K562 (cell line): Measurements from ENCODE around the gene COX6B1. TPM values are rescaled to one million over a fixed set of nuclear protein-coding genes. Genes with fewer than 3 reads are reported as not detected.
A peak's percentile ranks its signal among the peaks of the same experiment; 100 is the strongest.

Source experiments
- ATAC-seq: fragments of 200-7000 bp; cut with Tn5 transposase; 3 replicates; pipeline ENCODE4 v1.9.1; 2020; ENCODE audit warnings: moderate library complexity
- BruUV-seq: library from RNA; stranded (reverse); fragments of 400-500 nt; replicated peaks from 2 replicates; lab custom pipeline; 2021; lab: Mats Ljungman, UMichigan
- CTCF ChIA-PET: fragments of 300-600 bp; formaldehyde crosslinking; extraction: SDS; loops from one replicate; lab custom pipeline; 2021; ENCODE audit warnings: low intra/inter-chr PET ratio; lab: Yijun Ruan, JAX
- POLR2A ChIA-PET: fragments of 300-600, 350-650 bp; sonication (Branson Sonifier 250); formaldehyde crosslinking; extraction: SDS; loops from one replicate; lab custom pipeline; 2021; ENCODE audit warnings: antibody characterized with exemption, inconsistent platforms; lab: Yijun Ruan, JAX
- DNase-seq, 4 experiments: peaks; one replicate each; pipeline versions ENCODE4 v3.0.0 to v3.0.0-alpha.2; 2011 to 2018; ENCODE audit warnings: low spot score in 3 of 4, mixed read lengths in 3 of 4; ENCODE audit errors: extremely low read depth in 1 of 4
- FAIRE-seq: peaks from 2 replicates; lab custom pipeline; 2011; peaks lifted over from hg19 to GRCh38; lab: Jason Lieb, UNC
- H2AFZ ChIP-seq: 2 replicates; pipeline ENCODE4 v1.6.0; 2011; ENCODE audit warnings: low read depth, low read length, control low read depth, inconsistent platforms
- H3K27ac ChIP-seq: fragments of 200-600 bp; 3 replicates; pipeline ENCODE4 v1.8.0; 2011; ENCODE audit warnings: low read depth, mild to moderate bottlenecking, control low read depth, inconsistent platforms, low read length, moderate library complexity, mixed read lengths; ENCODE audit errors: extremely low read depth
- H3K27me3 ChIP-seq, 2 experiments: fragments of 300-600 bp in 1 of 2; 2 replicates in 1 of 2; 3 replicates in 1 of 2; pipeline versions ENCODE4 v1.6.0 to v1.8.0; 2011; ENCODE audit warnings: inconsistent platforms in 2 of 2, low read length in 2 of 2, mild to moderate bottlenecking in 1 of 2, mixed read lengths in 1 of 2, moderate library complexity in 1 of 2; ENCODE audit not compliant: control insufficient read depth in 2 of 2, insufficient read depth in 2 of 2
- H3K36me3 ChIP-seq: fragments of 300-600 bp; 3 replicates; pipeline ENCODE4 v1.8.0; 2011; ENCODE audit warnings: mild to moderate bottlenecking, low read length, inconsistent platforms; ENCODE audit not compliant: control insufficient read depth, insufficient read depth
- H3K4me1 ChIP-seq, 2 experiments: fragments of 200-600 bp in 1 of 2; replicated peaks in 1 of 2; 2 replicates in 1 of 2; 3 replicates in 1 of 2; pipeline versions ENCODE4 v1.5.1 to v1.8.0; 2011; ENCODE audit warnings: inconsistent platforms in 2 of 2, low read length in 2 of 2, mild to moderate bottlenecking in 1 of 2, mixed read lengths in 1 of 2, moderate library complexity in 1 of 2; ENCODE audit not compliant: control insufficient read depth in 2 of 2, insufficient read depth in 2 of 2
- H3K4me2 ChIP-seq: 2 replicates; pipeline ENCODE4 v1.6.1; 2011; ENCODE audit warnings: low read length, control low read depth, inconsistent platforms, mixed read lengths; ENCODE audit not compliant: insufficient read depth
- H3K4me3 ChIP-seq: fragments of 200-600 bp; sonication (generic), shearing (Covaris generic); 2 replicates; pipeline ENCODE4 v1.5.1; 2016; ENCODE audit warnings: control low read depth, inconsistent platforms
- H3K79me2 ChIP-seq: fragments of 200-600 bp; 3 replicates; pipeline ENCODE4 v1.8.0; 2011; ENCODE audit warnings: low read length, inconsistent platforms; ENCODE audit not compliant: control insufficient read depth, insufficient read depth
- H3K9ac ChIP-seq, 2 experiments: 2 replicates each; pipeline versions ENCODE4 v1.6.0 to v1.6.1; 2011; ENCODE audit warnings: low read depth in 2 of 2, low read length in 2 of 2, control low read depth in 1 of 2, inconsistent platforms in 1 of 2, mild to moderate bottlenecking in 1 of 2, mixed read lengths in 1 of 2; ENCODE audit not compliant: insufficient read depth in 1 of 2
- H3K9me1 ChIP-seq: one replicate; pipeline ENCODE4 v1.6.0; 2011; ENCODE audit warnings: inconsistent platforms, mild to moderate bottlenecking, low read length, moderate library complexity; ENCODE audit not compliant: control insufficient read depth, insufficient read depth
- H3K9me3 ChIP-seq: replicated peaks from 2 replicates; pipeline ENCODE4 v1.5.1; 2011; ENCODE audit warnings: low read depth, low read length, inconsistent platforms; ENCODE audit not compliant: control insufficient read depth, insufficient read depth
- H4K20me1 ChIP-seq: replicated peaks from 2 replicates; pipeline ENCODE4 v1.6.1; 2011; ENCODE audit warnings: low read length, inconsistent platforms, mixed read lengths; ENCODE audit not compliant: control insufficient read depth, insufficient read depth
- ASH1L ChIP-seq: fragments of 450-650 bp; IDR thresholded peaks from 2 replicates; pipeline ENCODE4 v1.6.1; 2018; ENCODE audit warnings: borderline replicate concordance, mild to moderate bottlenecking, low read depth; ENCODE audit not compliant: partially characterized antibody
- CCNT2 ChIP-seq: IDR thresholded peaks from 2 replicates; pipeline ENCODE4 v1.6.1; 2011; ENCODE audit warnings: borderline replicate concordance, low read depth, mild to moderate bottlenecking, moderate library complexity, mixed read lengths, low read length; ENCODE audit not compliant: insufficient read length; ENCODE audit errors: extremely low read depth
- CTBP1 ChIP-seq: fragments of 450-650 bp; IDR thresholded peaks from 2 replicates; pipeline ENCODE4 v1.6.1; 2016; ENCODE audit warnings: borderline replicate concordance
- FOXA3 ChIP-seq, 2 experiments: fragments of 450-650 bp in 1 of 2; sonication (generic) in 1 of 2; formaldehyde crosslinking; IDR thresholded peaks in 1 of 2; conservative IDR thresholded peaks in 1 of 2; 2 replicates each; pipeline versions ENCODE4 v1.4.0 to v1.8.0; 2020 to 2022; ENCODE audit warnings: mild to moderate bottlenecking in 2 of 2, missing genetic modification reagents in 1 of 2
- FOXP1 ChIP-seq: sonication (generic); formaldehyde crosslinking; IDR thresholded peaks from 2 replicates; pipeline ENCODE4 v1.8.0; 2022; ENCODE audit warnings: mild to moderate bottlenecking, missing genetic modification reagents
- GATAD2B ChIP-seq: fragments of 450-650 bp; IDR thresholded peaks from 2 replicates; pipeline ENCODE4 v1.6.1; 2017; ENCODE audit warnings: mild to moderate bottlenecking, borderline replicate concordance
- MAFK ChIP-seq: IDR thresholded peaks from 2 replicates; pipeline ENCODE4 v1.6.1; 2011; ENCODE audit warnings: low read length, improper control_type of control experiment
- RBM25 ChIP-seq: fragments of 200-400 bp; formaldehyde crosslinking; IDR thresholded peaks from 2 replicates; pipeline ENCODE4 v1.6.1; 2018; ENCODE audit warnings: low read length, low read depth, moderate library complexity; ENCODE audit not compliant: severe bottlenecking
- TEAD1 ChIP-seq, 2 experiments: fragments of 450-650 bp in 1 of 2; sonication (generic) in 1 of 2; formaldehyde crosslinking; IDR thresholded peaks; 2 replicates each; pipeline versions ENCODE4 v1.4.0 to v1.8.0; 2020 to 2022; ENCODE audit warnings: mild to moderate bottlenecking in 2 of 2, missing genetic modification reagents in 1 of 2
- TFAP4 ChIP-seq: sonication (generic); formaldehyde crosslinking; IDR thresholded peaks from 2 replicates; pipeline ENCODE4 v1.8.0; 2022; ENCODE audit warnings: missing genetic modification reagents, mild to moderate bottlenecking, moderate library complexity, borderline replicate concordance
- VEZF1 ChIP-seq: fragments of 200-800 bp; sonication (Bioruptor generic); IDR thresholded peaks from 2 replicates; pipeline ENCODE4 v1.6.1; 2017; ENCODE audit warnings: missing genetic modification characterization, missing compliant biosample characterization
- ZNF146 ChIP-seq: IDR thresholded peaks from one replicate; pipeline ENCODE4 v1.6.1; 2018; ENCODE audit warnings: missing compliant biosample characterization; ENCODE audit not compliant: unreplicated experiment
- ZNF408 ChIP-seq: fragments of 250-450 bp; sonication (Bioruptor Pico); IDR thresholded peaks from 2 replicates; pipeline ENCODE4 v1.4.0; 2020; ENCODE audit warnings: low read depth, mild to moderate bottlenecking, moderate library complexity
- WGBS: fragments of 100-300 bp; shearing (Covaris generic); methylation state at CpG from one replicate; pipeline ENCODE4 v1.1.6; 2016; ENCODE audit warnings: low coverage, mixed read lengths; ENCODE audit not compliant: insufficient coverage; ENCODE audit errors: missing lambda C conversion rate; 5-methylcytosine and 5-hydroxymethylcytosine counted together
- in situ Hi-C: fragments of 300-500 bp; cut with MboI; formaldehyde crosslinking; loops from 4 replicates; pipeline ENCODE4 v1.15.0; 2018; ENCODE audit warnings: inconsistent platforms, mixed read lengths
- intact Hi-C: fragments of 100-400 bp; cut with micrococcal nuclease; formaldehyde crosslinking; loops from 2 replicates; pipeline ENCODE4 v1.14.2; 2022
- polyA plus RNA-seq, 8 experiments: library from polyadenylated mRNA; depleted of rRNA in 4 of 8; stranded (reverse) in 5 of 8; unstranded in 3 of 8; fragments of >200 nt; fragmentation: Nextera tagmentation in 2 of 8; fragmentation: Illumina TruSeq in 1 of 8; extraction: Ambion mirVana in 2 of 8; extraction: Trizol in 1 of 8; gene quantifications; 2 replicates each; pipeline versions ENCODE4 v1.2.1 to v1.2.3, GENCODE V29; 2011 to 2014; ENCODE audit warnings: inconsistent platforms in 1 of 8, missing spikeins in 1 of 8
- total RNA-seq, 7 experiments: library from RNA; depleted of rRNA in 6 of 7; stranded (reverse); fragments of >200 nt in 6 of 7; fragmentation: Illumina TruSeq in 2 of 7; extraction: Trizol in 2 of 7; gene quantifications; 2 replicates each; pipeline versions ENCODE4 v1.2.1 to v1.2.3, GENCODE V29; 2011 to 2021; ENCODE audit warnings: low replicate concordance in 1 of 7
- TF ChIP-seq, protein P1 (sequence below): IDR thresholded peaks from 2 replicates; pipeline ENCODE4 v1.6.1; 2014; ENCODE audit warnings: antibody characterized with exemption

Gene COX6B1
- total and polyA plus RNA-seq, 9 of the 15 experiments (the other 6 are each of a cell fraction or from before 2014, with no cell fraction given): 777 to 2,393 (median 1,219) TPM

GRCh38 chr19:35612559-35613321 is 35.4 kb upstream of the COX6B1 start, which contains the start of gene HAUS5:
Gene HAUS5, plus strand, starts transcription at chr19:35612735. Its CDS starts 60 bp downstream, at chr19:35612795.
- Histone ChIP-seq H3K4me2 (peak within 1 kb of the TSS; percentile 98), H4K20me1 (no peaks in the 10 kb centered on the region), H3K4me1 (peaks cover 7 to 25% of the 10 kb centered on the region in 2 experiments; a peak in 3 of 5 replicates), H3K27me3 (no peaks in the 10 kb centered on the region), H3K9me1 (no peaks in the 10 kb centered on the region), H3K9ac (peak within 1 kb of the TSS; percentile 97), H3K36me3 (peaks cover 28% of the 10 kb centered on the region; the same call in 2 of the 3 replicates), H2AFZ (peak within 1 kb of the TSS; percentile 96), H3K79me2 (peaks cover 7% of the 10 kb centered on the region), H3K27ac (peak within 1 kb of the TSS; percentile 92), H3K9me3 (0 out of 2 replicates have a peak, but pooled peaks cover 2% of the 10 kb centered on the region), H3K4me3 (peak within 1 kb of the TSS; percentile 85)
- BruUV-seq: TSS peak; percentile 67
- CTCF ChIA-PET: no interaction called here
- DNase-seq (peak; percentile 95 to 98 (median 97)), ATAC-seq (peak; percentile 97), FAIRE-seq (peak; percentile 92)
- POLR2A ChIA-PET: interaction anchor here (0.6 to 1.8 kb wide), 14 partner anchors 10 to 1627 kb away, joined by 3 to 7 read pairs (median 4); partner anchors contain the start of genes COX6B1 and ETV2
- in situ Hi-C loops (no loop called here), intact Hi-C loops (no loop called here)
- under 1% methylated on average over 47 of the region's 47 CpGs for WGBS
- TF ChIP-seq CTBP1 (peak; percentile 82), ZNF408 (CRISPR knock-in tag) (no peak), TEAD1 (CRISPR knock-in tag; IDR thresholded peaks at IDR 0.05) (peak in 1 of 2 experiments; percentile 75; a peak in 1 of 4 replicates), CCNT2 (no peak), TFAP4 (peak; percentile 84), RBM25 (no peak), FOXA3 (CRISPR knock-in tag; conservative IDR thresholded peaks at IDR 0.05 in 1 of 2, IDR thresholded peaks at IDR 0.05 in 1 of 2) (0 out of 4 replicates have a peak, but pooled peaks of 1 of the 2 experiments have one; percentile 24), FOXP1 (CRISPR knock-in tag) (no peak; the same call in 1 of the 2 replicates), GATAD2B (no peak), ASH1L (no peak), ZNF146 (CRISPR knock-in tag) (no peak), MAFK (no peak), VEZF1 (CRISPR knock-in tag) (peak; percentile 61)
- TF ChIP-seq, protein P1, sequence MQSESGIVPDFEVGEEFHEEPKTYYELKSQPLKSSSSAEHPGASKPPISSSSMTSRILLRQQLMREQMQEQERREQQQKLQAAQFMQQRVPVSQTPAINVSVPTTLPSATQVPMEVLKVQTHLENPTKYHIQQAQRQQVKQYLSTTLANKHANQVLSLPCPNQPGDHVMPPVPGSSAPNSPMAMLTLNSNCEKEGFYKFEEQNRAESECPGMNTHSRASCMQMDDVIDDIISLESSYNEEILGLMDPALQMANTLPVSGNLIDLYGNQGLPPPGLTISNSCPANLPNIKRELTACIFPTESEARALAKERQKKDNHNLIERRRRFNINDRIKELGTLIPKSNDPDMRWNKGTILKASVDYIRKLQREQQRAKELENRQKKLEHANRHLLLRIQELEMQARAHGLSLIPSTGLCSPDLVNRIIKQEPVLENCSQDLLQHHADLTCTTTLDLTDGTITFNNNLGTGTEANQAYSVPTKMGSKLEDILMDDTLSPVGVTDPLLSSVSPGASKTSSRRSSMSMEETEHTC: no peak
